HEK293 (cell line): ENCODE measurements around the gene DPY19L3.
"Not testable (repeated sequence)": the region's sequence is repeated elsewhere in the genome, so short reads cannot be mapped to it uniquely, and the experiment has no call there.

ENCODE experiments used
- CTCF ChIA-PET: fragments of 350-600 bp; formaldehyde crosslinking; extraction: SDS; loops from one replicate; lab custom pipeline; 2021; ENCODE audit warnings: antibody characterized with exemption; lab: Yijun Ruan, JAX
- POLR2A ChIA-PET: fragments of 300-600 bp; formaldehyde crosslinking; extraction: SDS; loops from one replicate; lab custom pipeline; 2020; ENCODE audit warnings: antibody characterized with exemption, inconsistent platforms; lab: Yijun Ruan, JAX
- H3K27ac ChIP-seq: fragments of 200-500 bp; sonication (Bioruptor generic); 2 replicates; pipeline ENCODE4 v1.5.1; 2014; ENCODE audit warnings: low read depth, low read length, control low read depth, inconsistent platforms; ENCODE audit errors: extremely low read depth
- H3K36me3 ChIP-seq, 2 experiments: fragments of 200-500 bp in 1 of 2; sonication (Bioruptor generic) in 1 of 2; 1 replicate in 1 of 2; 2 replicates in 1 of 2; pipeline ENCODE4 v1.5.1; 2014 to 2017; ENCODE audit warnings: inconsistent platforms in 2 of 2, low read length in 2 of 2; ENCODE audit not compliant: control insufficient read depth in 2 of 2, insufficient read depth in 1 of 2
- H3K4me1 ChIP-seq: fragments of 200-500 bp; sonication (Bioruptor generic); 2 replicates; pipeline ENCODE4 v1.5.1; 2014; ENCODE audit warnings: mild to moderate bottlenecking, low read length, inconsistent platforms; ENCODE audit not compliant: control insufficient read depth, insufficient read depth
- H3K4me3 ChIP-seq: 2 replicates; pipeline ENCODE4 v1.5.1; 2011; ENCODE audit warnings: low read depth, mild to moderate bottlenecking, control low read depth, low read length, moderate library complexity
- H3K9me3 ChIP-seq: fragments of 200-500 bp; sonication (Bioruptor generic); 2 replicates; pipeline ENCODE4 v1.5.1; 2014; ENCODE audit warnings: low read depth, low read length, inconsistent platforms; ENCODE audit not compliant: control insufficient read depth, insufficient read depth
- BCL11A ChIP-seq: fragments of 450-650 bp; formaldehyde crosslinking; IDR thresholded peaks from 2 replicates; pipeline ENCODE4 v1.5.1; 2016; ENCODE audit warnings: low read depth, missing biosample characterization, missing genetic modification characterization
- IKZF3 ChIP-seq: fragments of 450-650 bp; IDR thresholded peaks from 2 replicates; pipeline ENCODE4 v1.5.0; 2018; ENCODE audit warnings: missing biosample characterization, mild to moderate bottlenecking, missing genetic modification characterization, moderate library complexity
- REPIN1 ChIP-seq: fragments of 450-650 bp; formaldehyde crosslinking; IDR thresholded peaks from 2 replicates; pipeline ENCODE4 v1.5.1; 2017; ENCODE audit warnings: missing biosample characterization, missing genetic modification characterization, low read depth
- ZNF121 ChIP-seq: fragments of 450-650 bp; formaldehyde crosslinking; IDR thresholded peaks from 2 replicates; pipeline ENCODE4 v1.5.1; 2016; ENCODE audit warnings: missing biosample characterization, missing genetic modification characterization
- ZNF202 ChIP-seq: fragments of 450-650 bp; formaldehyde crosslinking; IDR thresholded peaks from 2 replicates; pipeline ENCODE4 v1.5.1; 2016; ENCODE audit warnings: missing biosample characterization, missing genetic modification characterization, borderline replicate concordance
- ZNF473 ChIP-seq: fragments of 450-650 bp; formaldehyde crosslinking; IDR thresholded peaks from 2 replicates; pipeline ENCODE4 v1.5.1; 2017; ENCODE audit warnings: missing biosample characterization, missing genetic modification characterization
- ZNF530 ChIP-seq: fragments of 450-650 bp; formaldehyde crosslinking; IDR thresholded peaks from 2 replicates; pipeline ENCODE4 v1.5.1; 2016; ENCODE audit warnings: low read depth, missing biosample characterization, missing genetic modification characterization
- ZNF654 ChIP-seq: fragments of 450-650 bp; formaldehyde crosslinking; IDR thresholded peaks from 2 replicates; pipeline ENCODE4 v1.5.1; 2016; ENCODE audit warnings: low read depth, missing biosample characterization, missing genetic modification characterization
- ZNF670 ChIP-seq: fragments of 450-650 bp; formaldehyde crosslinking; IDR thresholded peaks from 2 replicates; pipeline ENCODE4 v1.5.1; 2016; ENCODE audit warnings: missing biosample characterization, missing genetic modification characterization, low read depth
- ZNF707 ChIP-seq: fragments of 450-650 bp; formaldehyde crosslinking; IDR thresholded peaks from 2 replicates; pipeline ENCODE4 v1.5.1; 2016; ENCODE audit warnings: missing biosample characterization, missing genetic modification characterization
- ZNF76 ChIP-seq: fragments of 450-650 bp; formaldehyde crosslinking; IDR thresholded peaks from 2 replicates; pipeline ENCODE4; 2016; ENCODE audit warnings: low read depth, missing biosample characterization, missing genetic modification characterization, borderline replicate concordance
- TF ChIP-seq, protein P1 (sequence below): fragments of 450-650 bp; formaldehyde crosslinking; IDR thresholded peaks from 2 replicates; pipeline ENCODE4 v1.5.1; 2016; ENCODE audit warnings: missing biosample characterization, missing genetic modification characterization
- TF ChIP-seq, protein P2 (sequence below): fragments of 450-650 bp; formaldehyde crosslinking; IDR thresholded peaks from 2 replicates; pipeline ENCODE4 v1.5.1; 2016; ENCODE audit warnings: missing biosample characterization, missing genetic modification characterization
- TF ChIP-seq, protein P3 (sequence below): fragments of 450-650 bp; IDR thresholded peaks from 2 replicates; pipeline ENCODE4 v1.5.1; 2018; ENCODE audit warnings: missing biosample characterization, missing genetic modification characterization
- TF ChIP-seq, protein P4 (sequence below): fragments of 450-650 bp; formaldehyde crosslinking; IDR thresholded peaks from 2 replicates; pipeline ENCODE4 v1.5.1; 2016; ENCODE audit warnings: missing biosample characterization, missing genetic modification characterization

The DPY19L3 gene

DNA sequence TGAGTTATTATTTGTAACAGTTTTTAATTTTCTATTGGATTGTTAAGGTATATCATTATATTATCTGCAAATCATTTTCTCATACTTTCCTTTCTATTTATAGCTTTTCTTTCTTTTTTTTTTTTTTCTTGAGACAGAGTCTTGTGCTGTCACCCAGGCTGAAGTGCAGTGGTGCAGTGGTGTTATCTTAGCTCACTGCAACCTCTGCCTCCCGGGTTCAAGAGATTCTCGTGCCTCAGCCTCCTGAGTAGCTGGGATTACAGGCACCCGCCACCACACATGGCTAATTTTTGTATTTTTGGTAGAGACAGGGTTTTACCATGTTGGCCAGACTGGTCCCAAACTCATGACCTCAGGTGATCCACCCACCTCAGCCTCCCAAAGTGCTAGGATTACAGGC is 31.2 kb upstream of the DPY19L3 start:
- not testable (repeated sequence) for H3K9me3 ChIP-seq, H3K4me3 ChIP-seq
- Histone ChIP-seq H3K36me3 (peaks cover 55 to 74% of the 10 kb centered on the region in 2 experiments), H3K4me1 (peaks cover 18% of the 10 kb centered on the region), H3K27ac (peak overlapping the region; percentile 47; the same call in 1 of the 2 replicates)
- ChIA-PET CTCF (interaction anchor here (0.7 to 4.5 kb wide), 7 partner anchors 9 to 1704 kb away, joined by 3 to 17 read pairs (median 4); no protein-coding TSS in a partner anchor), POLR2A (interaction anchor here (0.7 to 1.9 kb wide), 6 partner anchors 10 to 207 kb away, joined by 3 to 24 read pairs (median 4); partner anchors contain the start of genes DPY19L3, PDCD5 and ZNF507)
- TF ChIP-seq ZNF670 (tag by site-specific recombination) = 0 out of 2 replicates have a peak, but pooled peaks have one; percentile 22
- TF ChIP-seq REPIN1 (tag by site-specific recombination) = 0 out of 2 replicates have a peak, but pooled peaks have one; percentile 3
- 0 out of 2 replicates have a peak, but pooled peaks have one; percentile 9 for TF ChIP-seq ZNF530 (tag by site-specific recombination)
- 0 out of 2 replicates have a peak, but pooled peaks have one; percentile 7 for TF ChIP-seq ZNF473

DNA sequence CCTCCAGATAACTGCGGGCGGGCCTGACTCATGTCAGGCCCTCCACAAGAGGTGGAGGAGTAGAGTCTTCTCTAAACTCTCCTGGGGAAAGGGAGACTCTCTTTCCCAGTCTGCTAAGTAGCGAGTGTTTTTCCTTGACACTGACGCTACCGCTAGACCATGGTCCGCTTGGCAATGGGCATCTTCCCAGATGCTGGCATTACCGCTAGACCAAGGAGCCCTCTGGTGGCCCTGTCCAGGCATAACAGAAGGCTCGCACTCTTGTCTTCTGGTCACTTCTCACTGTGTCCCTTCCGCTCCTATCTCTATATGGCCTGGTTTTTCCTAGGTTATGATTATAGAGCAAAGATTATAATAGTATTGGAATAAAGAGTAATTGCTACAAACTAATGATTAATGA is 28.5 kb upstream of the DPY19L3 start:
- H3K36me3 ChIP-seq = peaks cover 64 to 74% of the 10 kb centered on the region in 2 experiments
- CTCF ChIA-PET = interaction anchor here (0.6 to 1.3 kb wide), 9 partner anchors 9 to 1709 kb away, joined by 3 to 10 read pairs (median 4); no protein-coding TSS in a partner anchor
- H3K9me3 ChIP-seq, POLR2A ChIA-PET, H3K4me3 ChIP-seq: not testable (repeated sequence)
- peak; percentile 81 for TF ChIP-seq ZNF202 (tag by site-specific recombination)
- TF ChIP-seq IKZF3 (tag by site-specific recombination) = 0 out of 2 replicates have a peak, but pooled peaks have one; percentile 12
- TF ChIP-seq, protein P1, sequence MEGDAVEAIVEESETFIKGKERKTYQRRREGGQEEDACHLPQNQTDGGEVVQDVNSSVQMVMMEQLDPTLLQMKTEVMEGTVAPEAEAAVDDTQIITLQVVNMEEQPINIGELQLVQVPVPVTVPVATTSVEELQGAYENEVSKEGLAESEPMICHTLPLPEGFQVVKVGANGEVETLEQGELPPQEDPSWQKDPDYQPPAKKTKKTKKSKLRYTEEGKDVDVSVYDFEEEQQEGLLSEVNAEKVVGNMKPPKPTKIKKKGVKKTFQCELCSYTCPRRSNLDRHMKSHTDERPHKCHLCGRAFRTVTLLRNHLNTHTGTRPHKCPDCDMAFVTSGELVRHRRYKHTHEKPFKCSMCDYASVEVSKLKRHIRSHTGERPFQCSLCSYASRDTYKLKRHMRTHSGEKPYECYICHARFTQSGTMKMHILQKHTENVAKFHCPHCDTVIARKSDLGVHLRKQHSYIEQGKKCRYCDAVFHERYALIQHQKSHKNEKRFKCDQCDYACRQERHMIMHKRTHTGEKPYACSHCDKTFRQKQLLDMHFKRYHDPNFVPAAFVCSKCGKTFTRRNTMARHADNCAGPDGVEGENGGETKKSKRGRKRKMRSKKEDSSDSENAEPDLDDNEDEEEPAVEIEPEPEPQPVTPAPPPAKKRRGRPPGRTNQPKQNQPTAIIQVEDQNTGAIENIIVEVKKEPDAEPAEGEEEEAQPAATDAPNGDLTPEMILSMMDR (tag by site-specific recombination) = 0 out of 2 replicates have a peak, but pooled peaks have one; percentile 15
- TF ChIP-seq ZNF654 = peak; percentile 38
- TF ChIP-seq, all 188 proteins: peak for 4; not testable (repeated sequence) for 184
- peaks cover 19% of the 10 kb centered on the region for H3K4me1 ChIP-seq
- not testable (repeated sequence) for H3K27ac ChIP-seq

DNA sequence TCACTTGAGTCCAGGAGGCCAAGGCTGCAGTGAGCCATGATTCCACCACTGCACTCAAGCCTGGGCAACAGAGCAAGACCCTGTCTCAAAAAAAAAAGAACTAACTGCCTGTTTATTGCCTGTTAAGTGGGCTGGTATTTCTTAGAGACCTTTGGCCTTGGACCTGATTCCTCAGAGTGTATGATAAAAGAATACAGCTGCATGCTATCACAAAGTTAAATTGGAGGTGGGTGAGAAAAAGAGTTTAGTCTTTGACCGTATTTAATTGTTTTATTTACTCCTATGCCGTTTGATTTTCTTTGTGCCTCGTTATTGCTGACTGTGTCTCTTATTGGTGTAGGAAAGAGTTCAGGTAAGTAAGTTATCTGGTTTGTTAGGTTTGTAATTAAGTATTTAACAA is 25.3 kb upstream of the DPY19L3 start:
- TF ChIP-seq ZNF76 (tag by site-specific recombination) = no peak
- TF ChIP-seq BCL11A (tag by site-specific recombination) = no peak
- TF ChIP-seq ZNF707 (tag by site-specific recombination) = no peak
- TF ChIP-seq, protein P2, sequence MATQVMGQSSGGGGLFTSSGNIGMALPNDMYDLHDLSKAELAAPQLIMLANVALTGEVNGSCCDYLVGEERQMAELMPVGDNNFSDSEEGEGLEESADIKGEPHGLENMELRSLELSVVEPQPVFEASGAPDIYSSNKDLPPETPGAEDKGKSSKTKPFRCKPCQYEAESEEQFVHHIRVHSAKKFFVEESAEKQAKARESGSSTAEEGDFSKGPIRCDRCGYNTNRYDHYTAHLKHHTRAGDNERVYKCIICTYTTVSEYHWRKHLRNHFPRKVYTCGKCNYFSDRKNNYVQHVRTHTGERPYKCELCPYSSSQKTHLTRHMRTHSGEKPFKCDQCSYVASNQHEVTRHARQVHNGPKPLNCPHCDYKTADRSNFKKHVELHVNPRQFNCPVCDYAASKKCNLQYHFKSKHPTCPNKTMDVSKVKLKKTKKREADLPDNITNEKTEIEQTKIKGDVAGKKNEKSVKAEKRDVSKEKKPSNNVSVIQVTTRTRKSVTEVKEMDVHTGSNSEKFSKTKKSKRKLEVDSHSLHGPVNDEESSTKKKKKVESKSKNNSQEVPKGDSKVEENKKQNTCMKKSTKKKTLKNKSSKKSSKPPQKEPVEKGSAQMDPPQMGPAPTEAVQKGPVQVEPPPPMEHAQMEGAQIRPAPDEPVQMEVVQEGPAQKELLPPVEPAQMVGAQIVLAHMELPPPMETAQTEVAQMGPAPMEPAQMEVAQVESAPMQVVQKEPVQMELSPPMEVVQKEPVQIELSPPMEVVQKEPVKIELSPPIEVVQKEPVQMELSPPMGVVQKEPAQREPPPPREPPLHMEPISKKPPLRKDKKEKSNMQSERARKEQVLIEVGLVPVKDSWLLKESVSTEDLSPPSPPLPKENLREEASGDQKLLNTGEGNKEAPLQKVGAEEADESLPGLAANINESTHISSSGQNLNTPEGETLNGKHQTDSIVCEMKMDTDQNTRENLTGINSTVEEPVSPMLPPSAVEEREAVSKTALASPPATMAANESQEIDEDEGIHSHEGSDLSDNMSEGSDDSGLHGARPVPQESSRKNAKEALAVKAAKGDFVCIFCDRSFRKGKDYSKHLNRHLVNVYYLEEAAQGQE (tag by site-specific recombination) = no peak
- TF ChIP-seq, protein P3, sequence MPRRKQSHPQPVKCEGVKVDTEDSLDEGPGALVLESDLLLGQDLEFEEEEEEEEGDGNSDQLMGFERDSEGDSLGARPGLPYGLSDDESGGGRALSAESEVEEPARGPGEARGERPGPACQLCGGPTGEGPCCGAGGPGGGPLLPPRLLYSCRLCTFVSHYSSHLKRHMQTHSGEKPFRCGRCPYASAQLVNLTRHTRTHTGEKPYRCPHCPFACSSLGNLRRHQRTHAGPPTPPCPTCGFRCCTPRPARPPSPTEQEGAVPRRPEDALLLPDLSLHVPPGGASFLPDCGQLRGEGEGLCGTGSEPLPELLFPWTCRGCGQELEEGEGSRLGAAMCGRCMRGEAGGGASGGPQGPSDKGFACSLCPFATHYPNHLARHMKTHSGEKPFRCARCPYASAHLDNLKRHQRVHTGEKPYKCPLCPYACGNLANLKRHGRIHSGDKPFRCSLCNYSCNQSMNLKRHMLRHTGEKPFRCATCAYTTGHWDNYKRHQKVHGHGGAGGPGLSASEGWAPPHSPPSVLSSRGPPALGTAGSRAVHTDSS (tag by site-specific recombination) = no peak
- TF ChIP-seq, protein P4, sequence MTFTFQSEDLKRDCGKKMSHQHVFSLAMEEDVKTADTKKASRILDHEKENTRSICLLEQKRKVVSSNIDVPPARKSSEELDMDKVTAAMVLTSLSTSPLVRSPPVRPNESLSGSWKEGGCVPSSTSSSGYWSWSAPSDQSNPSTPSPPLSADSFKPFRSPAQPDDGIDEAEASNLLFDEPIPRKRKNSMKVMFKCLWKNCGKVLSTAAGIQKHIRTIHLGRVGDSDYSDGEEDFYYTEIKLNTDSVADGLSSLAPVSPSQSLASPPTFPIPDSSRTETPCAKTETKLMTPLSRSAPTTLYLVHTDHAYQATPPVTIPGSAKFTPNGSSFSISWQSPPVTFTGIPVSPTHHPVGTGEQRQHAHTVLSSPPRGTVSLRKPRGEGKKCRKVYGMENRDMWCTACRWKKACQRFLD (tag by site-specific recombination) = no peak
- peak; percentile 38; the same call in 1 of the 2 replicates for TF ChIP-seq ZNF121 (tag by site-specific recombination)

More for the DNA sequence above, 25.3 kb upstream of the DPY19L3 start:
- H3K27ac ChIP-seq = no peak overlapping the region
- POLR2A ChIA-PET = no interaction called here
- H3K4me1 ChIP-seq = peaks cover 2% of the 10 kb centered on the region; the same call in 1 of the 2 replicates
- no peaks in the 10 kb centered on the region; the same call in 1 of the 2 replicates for H3K9me3 ChIP-seq
- CTCF ChIA-PET = interaction anchor here (0.7 to 1.1 kb wide), 3 partner anchors 8 to 672 kb away, joined by 4 to 7 read pairs (median 5); no protein-coding TSS in a partner anchor
- peaks cover 72 to 81% of the 10 kb centered on the region in 2 experiments for H3K36me3 ChIP-seq
- no peak overlapping the region for H3K4me3 ChIP-seq
